Stimulated activated naive B cell treated with anti-CD40 and anti-IgM and Interleukin-4, amounts not matched to agents 10 μg/mL and 1 μg/mL and 100 μg/mL, for 72 hours (primary cell): ENCODE measurements around the gene XPC.
"Not testable (repeated sequence)": the region's sequence is repeated elsewhere in the genome, so short reads cannot be mapped to it uniquely, and the experiment has no call there.

Experiments
- ATAC-seq, 2 donors: fragments of 150-1000 bp; cut with Tn5 transposase; replicated peaks; 2 replicates each; pipeline ENCODE4 v1.10.0; 2021; ENCODE audit warnings: moderate library complexity in 1 of 2
- DNase-seq: peaks from one replicate; pipeline ENCODE4 v3.0.0; 2021
- H3K27ac Mint-ChIP-seq: one replicate; pipeline ENCODE4 v1.8.0; 2022; ENCODE audit warnings: mild to moderate bottlenecking, mixed read lengths
- H3K27me3 Mint-ChIP-seq, 2 donors: one replicate each; pipeline ENCODE4 v1.8.0; 2022; ENCODE audit warnings: mixed read lengths in 2 of 2
- H3K36me3 Mint-ChIP-seq, 2 donors: one replicate each; pipeline ENCODE4 v1.8.0; 2022; ENCODE audit warnings: mixed read lengths in 2 of 2, mild to moderate bottlenecking in 1 of 2
- H3K4me1 Mint-ChIP-seq, 2 donors: one replicate each; pipeline ENCODE4 v1.8.0; 2022; ENCODE audit warnings: mixed read lengths in 2 of 2, mild to moderate bottlenecking in 1 of 2
- H3K4me3 Mint-ChIP-seq, 2 donors: one replicate each; pipeline ENCODE4 v1.8.0; 2022; ENCODE audit warnings: mild to moderate bottlenecking in 2 of 2, mixed read lengths in 2 of 2, moderate library complexity in 1 of 2
- H3K9me3 Mint-ChIP-seq, 2 donors: one replicate each; pipeline ENCODE4 v1.8.0; 2022; ENCODE audit warnings: mixed read lengths in 2 of 2, mild to moderate bottlenecking in 1 of 2

Gene XPC

GRCh38 chr3:14125193-14126016 lies 53.0 kb downstream of the XPC start:
- DNase-seq (peak; percentile 19), ATAC-seq (peak; percentile 31 to 44)
- Mint-ChIP-seq H3K27me3 (no peaks in the 10 kb centered on the region), H3K36me3 (peaks cover 37 to 50% of the 10 kb centered on the region in 2 donors), H3K4me3 (peak overlapping the region; percentile 92 to 94), H3K4me1 (peaks cover 33 to 67% of the 10 kb centered on the region in 2 donors), H3K9me3 (peaks cover 0 to 3% of the 10 kb centered on the region in 2 donors), H3K27ac (peak overlapping the region; percentile 96)

GRCh38 chr3:14124615-14125192 lies 53.7 kb downstream of the XPC start, which contains the start of the genes CHCHD4 and TMEM43:
TSS of gene CHCHD4 (minus strand) at chr3:14124870. CDS start at chr3:14124676, 194 bp downstream.
TSS of gene TMEM43 (plus strand) at chr3:14125052. CDS start at chr3:14125194, 142 bp downstream.
- H3K27me3 Mint-ChIP-seq, result no peaks in the 10 kb centered on the region
- peaks cover 34 to 62% of the 10 kb centered on the region in 2 donors for H3K4me1 Mint-ChIP-seq
- H3K9me3 Mint-ChIP-seq, result peaks cover 0 to 3% of the 10 kb centered on the region in 2 donors
- DNase-seq (peak; percentile 98), ATAC-seq (peak; percentile 92)
- peak within 1 kb of the TSS; percentile 96 for H3K27ac Mint-ChIP-seq
- H3K36me3 Mint-ChIP-seq, result peaks cover 42 to 51% of the 10 kb centered on the region in 2 donors
- peak within 1 kb of the TSS; percentile 92 to 94 for H3K4me3 Mint-ChIP-seq

- Mint-ChIP-seq H3K4me3 (peak overlapping the region; percentile 92 to 94), H3K27ac (peak overlapping the region; percentile 94), H3K36me3 (peaks cover 44 to 49% of the 10 kb centered on the region in 2 donors), H3K4me1 (peaks cover 35 to 62% of the 10 kb centered on the region in 2 donors), H3K27me3 (no peaks in the 10 kb centered on the region), H3K9me3 (peaks cover 0 to 3% of the 10 kb centered on the region in 2 donors)
- ATAC-seq (peak; percentile 65 to 79), DNase-seq (peak; percentile 68)
Measured at GRCh38 chr3:14124223-14124614, 54.2 kb downstream of the XPC start.

- ATAC-seq, result no peak
- H3K27me3 Mint-ChIP-seq, result no peaks in the 10 kb centered on the region
- H3K4me1 Mint-ChIP-seq, result peaks cover 34 to 58% of the 10 kb centered on the region in 2 donors
- H3K36me3 Mint-ChIP-seq, result peaks cover 39 to 44% of the 10 kb centered on the region in 2 donors
- peak overlapping the region; percentile 92 to 94 for H3K4me3 Mint-ChIP-seq
- DNase-seq, result no peak
- H3K9me3 Mint-ChIP-seq, result peaks cover 0 to 3% of the 10 kb centered on the region in 2 donors
- peak overlapping the region; percentile 94 for H3K27ac Mint-ChIP-seq
Measured at GRCh38 chr3:14123308-14124222, 54.8 kb downstream of the XPC start.

GRCh38 chr3:14122301-14122700 lies 56.1 kb downstream of the XPC start:
- no peaks in the 10 kb centered on the region for H3K9me3 Mint-ChIP-seq
- DNase-seq (no peak), ATAC-seq (no peak)
- H3K27ac Mint-ChIP-seq, result peak overlapping the region; percentile 65
- H3K4me3 Mint-ChIP-seq, result peak overlapping the region; percentile 20 to 49
- H3K36me3 Mint-ChIP-seq, result peaks cover 31% of the 10 kb centered on the region in 2 donors
- peaks cover 29 to 45% of the 10 kb centered on the region in 2 donors for H3K4me1 Mint-ChIP-seq
- no peaks in the 10 kb centered on the region for H3K27me3 Mint-ChIP-seq

- ATAC-seq, result no peak
Measured at GRCh38 chr3:14121859-14122258, 56.5 kb downstream of the XPC start.

GRCh38 chr3:14120921-14121448 lies 57.4 kb downstream of the XPC start:
- Mint-ChIP-seq H3K4me1 (peaks cover 20 to 32% of the 10 kb centered on the region in 2 donors), H3K36me3 (peaks cover 31 to 38% of the 10 kb centered on the region in 2 donors)
- H3K27me3 Mint-ChIP-seq, DNase-seq, ATAC-seq, H3K4me3 Mint-ChIP-seq, H3K27ac Mint-ChIP-seq, H3K9me3 Mint-ChIP-seq: not testable (repeated sequence)

More at GRCh38 chr3:14121859-14122258, 56.5 kb downstream of the XPC start:
- Mint-ChIP-seq H3K27ac (no peak overlapping the region), H3K9me3 (no peaks in the 10 kb centered on the region), H3K4me3 (no peak overlapping the region), H3K27me3 (no peaks in the 10 kb centered on the region), H3K4me1 (peaks cover 27 to 41% of the 10 kb centered on the region in 2 donors), H3K36me3 (peaks cover 30 to 31% of the 10 kb centered on the region in 2 donors)
- no peak for DNase-seq

GRCh38 chr3:14120111-14120920 lies 58.1 kb downstream of the XPC start:
- ATAC-seq, result no peak
- Mint-ChIP-seq H3K27ac (peak overlapping the region; percentile 44), H3K36me3 (peaks cover 30 to 39% of the 10 kb centered on the region in 2 donors), H3K4me3 (no peak overlapping the region), H3K9me3 (no peaks in the 10 kb centered on the region), H3K27me3 (no peaks in the 10 kb centered on the region), H3K4me1 (peaks cover 18 to 25% of the 10 kb centered on the region in 2 donors)
- no peak for DNase-seq

- peak overlapping the region; percentile 31 for H3K27ac Mint-ChIP-seq
Measured at GRCh38 chr3:14119651-14120050, 58.8 kb downstream of the XPC start.

GRCh38 chr3:14118400-14119381 lies 59.7 kb downstream of the XPC start:
- Mint-ChIP-seq H3K36me3 (peaks cover 32 to 51% of the 10 kb centered on the region in 2 donors), H3K4me1 (peaks cover 18 to 23% of the 10 kb centered on the region in 2 donors), H3K27me3 (no peaks in the 10 kb centered on the region), H3K4me3 (no peak overlapping the region), H3K27ac (no peak overlapping the region), H3K9me3 (no peaks in the 10 kb centered on the region)
- ATAC-seq (no peak), DNase-seq (no peak)

More at GRCh38 chr3:14119651-14120050, 58.8 kb downstream of the XPC start:
- Mint-ChIP-seq H3K9me3 (no peaks in the 10 kb centered on the region), H3K36me3 (peaks cover 28 to 44% of the 10 kb centered on the region in 2 donors), H3K27me3 (no peaks in the 10 kb centered on the region), H3K4me3 (no peak overlapping the region), H3K4me1 (peaks cover 18 to 25% of the 10 kb centered on the region in 2 donors)
- ATAC-seq (no peak), DNase-seq (no peak)

- Mint-ChIP-seq H3K36me3 (peaks cover 37 to 59% of the 10 kb centered on the region in 2 donors), H3K9me3 (no peaks in the 10 kb centered on the region), H3K4me3 (no peak overlapping the region), H3K27me3 (no peaks in the 10 kb centered on the region), H3K4me1 (peaks cover 14 to 15% of the 10 kb centered on the region in 2 donors), H3K27ac (peak overlapping the region; percentile 37)
- DNase-seq (no peak), ATAC-seq (no peak)
Measured at GRCh38 chr3:14117468-14118399, 60.7 kb downstream of the XPC start.
